HS-27A (cell line): ENCODE measurements around the gene TMEM269.

Experiments used
- DNase-seq: peaks from one replicate; pipeline ENCODE4 v3.0.0-alpha.2; 2012; ENCODE audit warnings: low read depth, missing footprints

TMEM269 gene

GRCh38 chr1:42822800-42823392 lies 38.1 kb downstream of the TMEM269 start:
- no peak for DNase-seq

GRCh38 chr1:42824481-42825035 lies 39.8 kb downstream of the TMEM269 start:
- no peak for DNase-seq

- DNase-seq, result no peak
Measured at GRCh38 chr1:42825036-42825851, 40.5 kb downstream of the TMEM269 start.

GRCh38 chr1:42830631-42831030 lies 45.8 kb downstream of the TMEM269 start:
- no peak for DNase-seq

GRCh38 chr1:42831273-42831672 lies 46.5 kb downstream of the TMEM269 start:
- no peak for DNase-seq

- DNase-seq, result no peak
Measured at GRCh38 chr1:42832641-42833240, 48.0 kb downstream of the TMEM269 start.

GRCh38 chr1:42833981-42834380 lies 49.2 kb downstream of the TMEM269 start:
- DNase-seq, result no peak

- no peak for DNase-seq
Measured at GRCh38 chr1:42834803-42835202, 50.0 kb downstream of the TMEM269 start.

GRCh38 chr1:42835422-42835821 lies 50.6 kb downstream of the TMEM269 start:
- DNase-seq, result no peak

- no peak for DNase-seq
Measured at GRCh38 chr1:42837709-42838108, 52.9 kb downstream of the TMEM269 start.

- DNase-seq, result no peak
Measured at GRCh38 chr1:42838482-42839190, 53.8 kb downstream of the TMEM269 start.

- DNase-seq, result no peak
Measured at GRCh38 chr1:42841010-42841409, 56.2 kb downstream of the TMEM269 start.

GRCh38 chr1:42841440-42842147 lies 56.8 kb downstream of the TMEM269 start:
- no peak for DNase-seq

GRCh38 chr1:42844592-42845140 lies 59.9 kb downstream of the TMEM269 start:
- DNase-seq, result no peak

- no peak for DNase-seq
Measured at GRCh38 chr1:42845193-42845592, 60.4 kb downstream of the TMEM269 start.

GRCh38 chr1:42845866-42846256 lies 61.1 kb downstream of the TMEM269 start:
- no peak for DNase-seq

GRCh38 chr1:42846257-42847110 lies 61.7 kb downstream of the TMEM269 start, which contains the start of gene ZNF691:
Gene ZNF691 (plus strand): TSS chr1:42846613. CDS start chr1:42849659, 3,046 bp downstream.
- peak; percentile 96 for DNase-seq

- DNase-seq, result no peak
Measured at GRCh38 chr1:42847111-42847595, 62.4 kb downstream of the TMEM269 start.

- DNase-seq, result no peak
Measured at GRCh38 chr1:42847721-42848460, 63.1 kb downstream of the TMEM269 start.
